ENCODE data around the gene ATP2B2.
A peak's percentile ranks its signal among the peaks of the same experiment; 100 is the strongest.

The ATP2B2 gene

DNA sequence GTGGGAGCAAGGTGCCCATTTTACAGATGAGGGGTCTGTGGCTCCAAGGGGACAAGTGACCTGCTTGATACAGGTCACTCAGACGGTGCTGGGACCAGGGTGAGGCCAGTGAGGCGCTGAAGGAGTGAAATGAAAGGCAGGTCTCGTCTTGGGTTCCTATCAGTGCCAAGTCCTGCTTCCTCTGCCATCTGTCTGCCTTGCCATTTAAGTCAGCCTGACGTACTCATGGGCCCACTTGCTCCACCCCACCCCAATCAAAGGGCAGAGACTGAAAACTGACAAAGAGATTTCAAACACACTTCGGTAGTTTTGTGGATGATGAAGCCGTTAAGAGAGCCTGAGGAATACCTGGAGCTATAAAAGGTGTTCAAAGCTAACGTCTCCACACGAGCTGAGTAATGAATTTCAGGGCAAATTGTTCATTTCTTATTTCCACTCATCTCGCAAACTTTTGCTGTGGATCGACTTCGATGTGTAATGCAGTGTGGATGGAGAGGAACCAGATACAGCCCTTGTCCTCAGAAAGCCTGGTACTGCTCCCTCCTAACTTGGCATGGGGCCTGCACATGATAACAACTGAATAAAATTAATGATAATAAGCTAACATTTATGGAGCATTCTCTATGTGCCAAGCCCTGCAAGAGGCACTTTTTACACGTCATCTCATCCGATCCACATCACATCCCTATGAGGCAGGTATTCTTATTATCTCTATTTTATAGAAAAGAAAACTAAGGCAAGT lies 36.6 kb downstream of the ATP2B2 start:
- DNase-seq, result peak; percentile 31

DNA sequence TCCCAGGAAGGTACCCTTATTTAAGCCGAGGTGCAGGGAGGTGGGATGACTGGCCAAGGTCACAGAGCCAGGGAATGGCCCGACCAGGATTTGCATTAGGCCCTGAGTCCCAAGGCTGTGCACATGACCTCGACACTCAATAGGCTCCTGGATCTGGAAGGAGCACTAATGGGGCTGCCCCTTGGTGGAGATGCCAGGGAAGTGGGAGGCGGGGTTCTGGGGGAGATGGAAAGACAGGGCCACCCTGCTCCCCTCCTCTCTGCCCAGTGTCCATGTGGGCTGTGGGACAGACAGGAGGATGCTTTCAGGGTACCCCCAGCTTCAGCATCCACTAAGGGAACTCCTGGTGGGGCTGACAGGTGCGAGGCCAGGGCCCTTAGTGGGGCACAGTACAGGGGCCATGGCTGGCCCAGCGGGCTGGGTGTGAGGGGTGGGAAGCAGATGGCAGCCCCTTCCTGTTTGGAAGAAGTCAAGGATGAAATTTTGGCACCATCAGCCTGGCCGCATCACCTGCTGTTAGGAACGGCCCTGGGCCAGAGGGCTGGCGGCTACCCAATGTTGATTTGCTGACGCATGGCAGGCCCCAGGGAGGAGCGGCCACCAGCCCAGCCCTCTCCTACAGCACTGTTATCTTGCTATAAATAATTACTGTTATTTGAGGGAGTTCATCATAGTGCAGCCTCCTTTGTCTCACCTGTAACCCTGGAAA lies 37.3 kb downstream of the ATP2B2 start:
- peak; percentile 73 for DNase-seq

DNA sequence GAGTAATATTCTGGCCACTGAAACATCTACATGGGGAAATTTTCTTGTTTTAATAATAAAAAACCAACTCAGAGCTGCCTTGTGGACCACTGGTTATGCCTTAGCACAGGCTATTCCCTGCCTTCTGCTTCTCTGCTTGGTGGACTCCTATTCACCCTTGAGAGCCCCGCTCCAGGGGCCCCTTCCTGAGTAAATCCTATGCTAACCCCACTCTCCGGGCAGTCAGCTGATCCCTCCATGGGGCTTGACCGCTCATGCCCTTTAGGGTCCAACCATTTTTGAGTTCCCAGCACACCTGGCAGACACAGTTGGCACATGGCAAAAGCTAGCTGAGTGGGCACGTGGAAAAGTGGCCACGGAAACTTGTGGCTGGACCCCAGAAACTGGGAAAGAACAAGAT lies 38.2 kb downstream of the ATP2B2 start:
- no peak for DNase-seq

DNA sequence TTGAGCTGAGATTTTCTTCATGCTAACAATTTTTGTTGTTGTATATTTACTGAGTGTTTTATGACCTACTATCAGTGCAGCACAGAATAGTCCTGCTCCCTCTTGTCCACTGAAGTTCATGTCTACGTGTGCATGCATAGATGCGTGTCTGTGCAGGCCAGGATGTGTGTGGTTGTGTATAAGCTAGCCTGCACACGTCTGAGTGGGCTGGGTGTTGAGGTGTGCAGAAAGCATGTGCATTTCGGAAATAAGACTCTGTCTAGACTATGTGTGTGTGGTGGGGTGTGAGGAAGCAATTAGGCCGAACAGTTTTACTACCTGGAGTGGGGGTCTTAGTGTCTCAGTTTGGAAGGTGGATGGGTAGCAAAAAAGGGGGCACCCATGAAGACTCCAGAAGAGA lies 39.2 kb downstream of the ATP2B2 start:
- no peak for DNase-seq

DNA sequence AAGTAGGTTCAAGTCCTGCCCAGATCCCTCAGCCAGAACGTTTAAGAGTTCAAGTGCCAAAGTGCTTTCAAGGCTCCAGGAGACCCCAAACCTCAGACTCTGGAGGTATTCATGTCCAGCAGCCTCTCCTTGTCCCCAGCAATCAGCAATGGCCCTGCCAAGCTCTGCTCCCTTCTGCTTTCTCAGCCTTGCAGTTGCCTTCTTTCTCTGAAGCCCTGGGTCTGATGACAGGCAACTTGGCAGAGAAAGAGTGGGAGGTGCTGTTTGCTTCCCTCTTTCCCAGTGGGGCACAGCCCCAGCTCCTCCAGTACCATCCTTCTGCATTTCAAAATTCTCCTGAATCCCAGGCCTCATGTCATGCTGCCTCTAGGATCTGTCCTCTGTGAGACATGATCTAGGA lies 40.2 kb downstream of the ATP2B2 start:
- DNase-seq, result no peak

DNA sequence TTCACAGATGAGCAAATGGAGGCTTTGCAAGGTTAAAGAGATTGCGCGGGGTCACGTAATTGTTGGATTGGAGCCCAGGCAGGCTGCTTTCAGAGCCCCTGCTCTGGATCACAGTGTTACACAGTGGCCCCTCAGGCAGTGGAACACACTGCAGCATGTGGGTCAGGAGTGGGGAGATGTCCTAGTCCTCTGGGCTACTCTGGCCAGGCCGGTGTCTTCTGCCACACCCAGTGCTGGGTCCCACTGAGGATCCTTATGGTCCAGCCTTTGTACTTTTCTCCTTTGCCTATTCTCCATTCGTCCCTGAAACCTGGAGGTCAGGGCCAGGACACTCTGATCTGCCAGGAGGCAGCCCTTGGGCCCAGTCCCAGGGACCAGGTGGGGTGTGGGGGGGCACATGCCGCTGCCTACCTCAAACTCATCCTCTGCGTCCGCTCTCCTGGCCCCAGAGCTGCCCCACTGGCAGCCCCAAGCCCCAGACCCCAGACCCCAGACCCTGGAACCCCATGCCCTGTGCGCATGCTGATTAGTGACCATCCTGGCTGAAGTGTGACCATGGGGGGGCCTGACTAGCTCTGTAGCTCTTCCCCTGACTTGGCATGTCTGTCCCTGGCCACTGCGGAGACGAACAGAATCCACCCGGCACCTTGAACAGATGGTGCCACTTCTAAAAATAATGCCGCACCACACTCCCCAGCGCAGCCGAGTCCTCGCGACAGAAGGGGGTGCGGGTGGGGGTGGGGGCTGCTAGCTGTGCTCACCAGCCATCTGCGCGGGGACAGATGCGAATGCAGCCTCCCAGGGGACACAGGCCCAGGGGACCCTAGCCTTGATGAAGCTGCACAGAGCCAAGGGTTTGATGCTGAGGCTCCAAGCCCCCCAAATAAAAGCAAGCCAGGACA lies 41.6 kb downstream of the ATP2B2 start:
- no peak for DNase-seq

DNA sequence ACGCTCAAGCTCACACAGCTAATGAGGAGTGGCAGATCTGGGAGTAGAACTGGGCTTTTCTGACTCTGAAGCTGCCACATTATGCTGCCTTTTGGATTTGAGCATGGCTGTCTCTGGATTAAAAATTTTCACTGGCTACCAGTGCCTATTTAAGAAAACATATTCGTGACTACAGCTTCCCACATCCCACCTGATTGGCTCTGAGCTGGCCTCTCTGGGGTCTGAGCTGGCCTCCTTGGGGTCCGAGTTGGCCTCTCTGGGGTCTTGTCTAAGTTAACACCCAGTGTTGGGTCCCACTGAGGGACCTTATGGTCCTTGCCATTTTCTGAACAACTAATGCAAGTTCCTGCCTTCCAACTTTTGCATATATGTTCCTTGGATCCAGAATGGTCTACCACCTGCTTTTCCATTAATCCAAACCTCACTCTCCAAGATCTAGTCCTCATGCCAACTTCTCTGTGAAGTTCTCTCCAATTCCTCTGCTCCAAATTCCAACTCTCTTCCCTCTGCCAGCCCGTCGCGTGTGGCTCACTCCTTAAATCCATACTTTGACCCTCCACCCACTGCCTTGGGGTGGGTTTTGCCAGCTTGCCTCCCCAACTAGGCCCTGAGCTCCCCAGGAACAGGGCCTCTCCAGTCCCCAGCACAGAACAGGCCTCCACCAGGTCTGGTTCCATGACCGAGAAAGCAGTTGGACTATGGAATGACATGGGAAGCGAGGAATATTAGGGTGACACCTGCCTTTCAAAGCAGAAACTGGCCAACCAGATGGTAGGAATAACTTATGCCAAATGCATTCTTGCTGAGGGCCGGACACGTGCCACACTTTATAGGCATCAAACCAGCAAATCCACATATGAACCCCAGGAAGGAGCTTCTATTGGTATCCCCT lies 42.5 kb downstream of the ATP2B2 start:
- DNase-seq, result no peak

DNA sequence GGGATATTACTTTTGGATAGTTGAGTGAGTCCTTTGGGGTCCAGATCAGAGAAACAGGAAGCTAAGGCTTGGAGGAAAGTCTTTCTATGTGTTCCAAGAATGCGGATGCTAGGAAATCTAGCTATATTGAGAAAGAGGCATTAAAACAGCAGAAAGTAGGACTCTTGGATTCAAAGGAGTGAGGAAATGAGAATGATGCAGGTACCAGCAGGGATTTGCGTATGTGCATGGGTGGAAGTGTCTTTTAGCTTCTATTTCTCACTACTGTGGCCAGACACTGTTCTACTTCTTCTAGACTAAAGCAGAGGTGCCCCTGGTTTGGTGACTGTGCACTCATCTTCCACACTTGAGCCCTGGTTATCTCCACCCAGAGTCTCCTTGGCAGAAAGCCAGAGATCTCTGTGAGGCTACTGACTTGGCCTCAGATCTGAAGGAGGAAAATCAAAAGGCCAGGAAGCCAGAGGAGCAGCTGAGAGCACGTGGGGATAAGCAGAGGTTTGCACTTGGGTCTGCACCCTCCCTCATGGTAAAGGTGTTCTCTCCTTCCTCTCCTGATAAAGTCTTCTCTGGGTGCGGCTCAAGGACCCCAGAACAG lies 44.3 kb downstream of the ATP2B2 start:
- DNase-seq, result no peak

DNA sequence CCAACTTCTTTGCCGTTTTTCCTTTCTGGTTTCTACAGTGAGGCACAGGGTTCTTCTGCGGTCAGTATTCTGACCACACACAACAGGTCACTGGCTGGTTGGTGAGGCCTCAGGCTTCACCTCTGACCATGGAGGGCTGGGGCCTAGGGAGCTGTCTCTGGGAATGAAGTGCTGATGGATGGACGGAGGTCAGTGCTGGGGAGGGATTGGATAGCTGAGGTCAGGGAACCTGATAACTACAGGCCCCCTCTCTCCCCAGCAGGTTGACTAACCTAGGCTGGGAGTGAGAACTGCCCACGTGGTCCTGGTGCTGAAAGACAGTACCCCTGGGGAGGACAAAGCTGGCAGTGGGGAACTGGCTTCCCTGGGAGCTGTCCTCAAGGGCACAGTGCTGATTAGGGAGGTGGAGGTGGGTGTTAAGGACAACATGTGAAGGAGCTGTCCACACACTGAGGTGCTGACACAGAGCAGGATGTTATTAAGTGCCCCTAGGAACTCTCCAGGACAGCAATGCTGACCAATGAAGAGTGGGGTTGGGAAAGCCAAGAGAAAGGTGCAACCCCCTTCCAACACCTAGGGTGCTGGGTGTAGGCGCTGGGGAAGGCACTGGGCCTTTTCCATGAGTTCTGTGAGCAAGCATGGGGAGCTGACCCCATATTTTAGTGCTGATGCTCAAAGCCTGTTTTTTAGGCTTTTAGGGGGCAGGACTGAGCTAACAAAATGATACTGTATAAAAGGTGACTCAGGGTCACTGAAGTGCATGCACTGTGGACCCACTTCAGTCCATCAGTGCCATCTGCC lies 45.2 kb downstream of the ATP2B2 start:
- no peak for DNase-seq

DNA sequence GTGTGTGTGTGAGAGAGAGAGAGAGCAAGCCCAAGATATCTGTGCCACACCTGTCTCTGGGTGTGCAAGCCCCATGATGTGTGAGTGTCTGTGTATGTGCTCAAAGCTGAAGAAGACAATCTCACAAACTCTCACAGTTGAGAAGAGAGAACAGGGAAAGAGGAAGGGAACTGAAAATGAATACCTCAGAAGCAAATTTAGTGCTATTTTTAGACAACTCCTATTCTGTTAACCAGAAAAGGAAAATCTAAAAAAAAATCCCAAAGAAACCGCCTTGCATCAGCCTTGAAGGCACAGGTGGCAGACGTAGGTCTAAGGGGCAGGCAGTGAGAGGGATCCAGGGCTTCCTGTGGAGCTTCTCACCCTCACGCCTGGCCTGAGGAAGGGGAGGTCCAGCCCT lies 47.8 kb downstream of the ATP2B2 start:
- no peak for DNase-seq

DNA sequence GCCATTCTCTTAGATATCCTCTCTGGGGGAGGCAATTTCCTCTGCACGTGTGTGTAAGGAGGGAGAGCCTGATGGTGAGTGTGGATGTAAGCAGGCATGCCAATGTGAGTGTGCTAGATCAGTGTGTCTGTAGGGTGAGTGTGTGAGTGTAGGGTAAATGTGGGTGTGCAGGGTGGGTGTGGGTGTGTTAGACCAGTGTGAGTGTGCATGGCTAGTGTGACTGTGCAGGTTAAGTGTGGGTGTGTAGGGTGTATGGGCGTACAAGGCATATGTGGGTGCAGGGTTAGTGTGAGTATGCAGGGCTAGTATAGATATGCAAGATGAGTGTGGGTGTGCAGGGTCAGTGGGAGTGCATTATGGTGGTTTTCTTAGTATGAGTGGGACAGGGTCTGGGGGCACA lies 48.4 kb downstream of the ATP2B2 start:
- no peak for DNase-seq

DNA sequence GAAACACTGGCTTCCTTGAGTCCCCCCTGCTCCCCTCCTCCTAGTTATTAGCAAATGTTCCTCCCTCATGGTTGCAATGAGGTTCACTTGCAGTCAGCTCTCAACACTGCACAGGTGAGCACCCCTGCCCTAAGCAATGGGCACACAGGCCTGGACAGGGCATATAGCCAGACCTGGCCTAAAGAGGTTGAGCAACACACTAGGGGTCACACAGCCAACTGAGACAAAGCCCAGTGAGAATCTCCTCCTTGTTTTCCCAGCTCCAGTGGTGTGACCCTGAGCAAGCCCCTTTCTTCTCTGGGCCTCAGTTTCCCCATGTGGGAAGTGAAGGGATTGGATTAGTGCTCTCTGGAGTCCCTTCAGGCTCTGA lies 49.9 kb downstream of the ATP2B2 start:
- no peak for DNase-seq

DNA sequence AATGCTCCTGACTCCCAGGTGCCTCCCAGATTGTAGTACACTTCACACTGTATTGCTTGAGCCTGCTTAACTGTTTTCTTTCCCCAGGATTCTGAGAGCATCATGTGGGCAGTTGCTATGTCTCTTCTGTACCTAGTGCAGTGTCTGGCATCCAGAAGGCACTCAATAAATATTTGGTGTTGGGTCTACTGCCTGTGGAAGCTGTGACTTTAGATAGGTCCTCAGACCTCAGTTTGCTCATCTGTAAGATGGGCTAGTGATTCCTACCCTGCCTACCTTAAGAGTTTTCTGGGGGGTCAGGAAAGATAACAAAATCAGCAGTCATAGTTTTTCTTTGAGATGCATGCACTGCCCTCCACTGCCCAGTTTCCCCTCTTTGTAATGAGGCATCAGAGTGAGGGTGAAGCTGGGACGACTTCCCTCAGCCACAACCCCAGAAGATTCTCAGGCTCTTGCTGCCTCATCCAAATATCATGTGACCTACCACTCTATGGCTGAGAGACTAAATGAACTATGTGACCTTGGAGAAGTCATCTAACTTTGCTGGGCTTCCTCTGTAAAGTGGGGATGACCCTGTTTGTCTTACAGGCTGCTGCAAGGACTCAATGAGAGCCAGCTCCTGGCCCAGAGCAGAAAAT lies 50.4 kb downstream of the ATP2B2 start:
- no peak for DNase-seq

DNA sequence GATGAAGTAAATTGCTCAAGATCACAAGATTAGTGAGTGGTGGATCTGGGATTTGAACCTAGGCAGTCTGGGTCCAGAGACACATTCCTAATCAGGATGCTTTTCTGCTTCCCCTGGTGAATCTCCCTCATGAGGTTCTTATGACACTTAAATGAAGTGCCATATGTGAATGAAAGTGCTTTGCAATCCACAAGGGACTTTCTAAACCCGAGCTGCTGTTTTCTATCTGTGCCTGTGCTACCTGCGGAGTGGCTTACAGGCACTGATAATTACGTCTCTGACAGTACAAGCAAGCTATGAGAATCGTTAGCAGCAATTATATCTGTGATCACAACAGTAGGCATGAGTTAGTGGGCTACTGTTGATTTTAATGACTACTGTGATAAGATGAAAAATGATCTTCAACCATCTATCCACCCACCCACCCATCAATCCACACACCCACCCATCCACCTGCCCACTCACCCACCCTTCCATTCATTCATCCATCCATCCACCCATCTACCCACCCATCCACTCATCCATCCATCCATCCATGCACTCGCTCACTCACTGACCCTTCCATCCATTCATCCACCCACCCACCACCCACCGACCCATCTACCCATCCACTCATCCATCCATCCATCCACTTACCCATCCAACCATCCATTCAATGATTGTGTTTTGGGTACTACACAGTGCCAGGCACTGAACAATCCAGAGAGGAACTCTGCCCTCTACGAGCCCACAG lies 51.8 kb downstream of the ATP2B2 start:
- no peak for DNase-seq

DNA sequence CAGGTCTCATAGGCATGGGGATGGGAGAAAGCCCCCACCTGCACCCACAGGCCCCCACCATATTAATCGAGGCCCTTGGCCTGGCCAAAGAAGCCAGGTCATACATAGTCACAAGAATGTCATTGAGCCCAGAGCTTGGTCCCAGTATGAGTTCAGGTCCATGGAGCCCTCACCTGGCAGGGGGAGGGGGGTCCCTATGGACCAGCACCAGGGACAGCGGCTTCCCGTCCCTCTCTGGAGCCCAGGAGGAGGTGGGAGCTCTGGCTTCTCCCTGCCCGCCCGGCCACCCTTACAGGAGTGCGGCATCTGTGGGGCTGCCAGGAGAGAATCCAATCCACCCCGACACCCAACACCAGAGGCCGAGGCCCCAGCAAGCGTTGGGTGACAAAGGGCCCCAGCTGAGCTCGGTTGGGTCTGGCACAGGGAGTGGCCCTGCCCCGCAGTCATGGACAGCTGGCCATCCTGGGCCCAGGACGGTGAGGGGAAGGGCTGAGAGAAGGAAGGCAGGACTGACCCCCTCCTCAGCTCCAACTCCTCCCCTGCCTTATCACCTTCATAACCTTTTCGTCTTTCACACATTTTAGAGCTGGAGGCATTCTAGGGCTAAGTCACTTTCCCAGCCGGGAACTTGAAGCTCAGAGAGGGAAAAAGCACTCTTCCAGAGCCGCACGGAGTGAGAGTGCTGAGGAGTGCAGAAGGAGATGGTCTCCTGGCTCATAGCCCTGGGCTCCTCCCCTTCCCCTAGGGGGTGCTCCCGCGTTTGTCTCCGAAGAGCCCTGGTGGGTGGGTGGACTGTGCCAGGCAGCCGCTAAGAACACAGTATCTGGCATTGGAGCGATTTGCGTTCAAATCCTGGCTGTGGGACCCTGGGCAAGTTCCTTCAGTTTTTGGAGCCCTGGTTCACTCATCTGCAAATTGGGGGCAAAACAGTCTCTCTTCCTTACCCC lies 54.6 kb downstream of the ATP2B2 start:
- DNase-seq, result no peak

DNA sequence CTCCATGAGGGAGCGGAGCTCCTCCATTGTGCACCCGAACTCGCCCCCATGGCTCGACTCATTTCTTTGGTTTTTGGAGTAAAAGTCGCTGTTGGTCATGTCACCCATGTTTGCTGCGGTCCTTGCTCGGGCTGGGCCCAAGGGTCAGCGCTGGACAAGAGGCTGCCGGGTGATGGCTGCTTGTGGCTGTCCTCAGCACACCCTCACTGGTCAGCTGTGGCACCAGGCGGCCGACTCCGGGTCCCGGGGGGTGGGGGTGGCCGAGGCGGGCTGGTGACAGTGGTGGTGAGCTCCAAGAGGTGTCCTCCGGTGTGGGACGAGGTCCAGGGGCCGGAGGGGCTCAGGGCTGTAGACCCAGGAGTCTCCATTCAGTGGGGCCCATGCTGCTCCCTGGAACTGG lies 56.0 kb downstream of the ATP2B2 start:
- DNase-seq, result no peak

DNA sequence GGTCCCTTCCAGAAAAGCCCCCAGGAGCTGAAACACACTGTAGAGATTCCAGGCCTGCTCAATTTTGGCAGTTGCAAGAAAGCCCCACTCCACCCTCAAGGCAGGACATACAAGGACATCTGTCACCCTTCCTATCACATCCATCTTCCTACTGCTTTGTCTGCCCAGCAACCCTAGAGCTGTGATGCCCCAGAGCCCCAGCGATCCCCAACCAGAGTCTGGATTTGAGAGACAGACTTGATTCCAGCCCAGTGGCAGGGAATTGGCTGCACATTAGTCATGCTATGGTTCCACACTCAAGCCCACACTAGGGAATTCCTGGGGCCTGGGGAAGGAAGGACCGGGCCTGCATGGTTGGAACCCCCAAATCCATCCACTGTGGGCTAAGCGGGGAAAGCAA lies 56.8 kb downstream of the ATP2B2 start:
- no peak for DNase-seq

DNA sequence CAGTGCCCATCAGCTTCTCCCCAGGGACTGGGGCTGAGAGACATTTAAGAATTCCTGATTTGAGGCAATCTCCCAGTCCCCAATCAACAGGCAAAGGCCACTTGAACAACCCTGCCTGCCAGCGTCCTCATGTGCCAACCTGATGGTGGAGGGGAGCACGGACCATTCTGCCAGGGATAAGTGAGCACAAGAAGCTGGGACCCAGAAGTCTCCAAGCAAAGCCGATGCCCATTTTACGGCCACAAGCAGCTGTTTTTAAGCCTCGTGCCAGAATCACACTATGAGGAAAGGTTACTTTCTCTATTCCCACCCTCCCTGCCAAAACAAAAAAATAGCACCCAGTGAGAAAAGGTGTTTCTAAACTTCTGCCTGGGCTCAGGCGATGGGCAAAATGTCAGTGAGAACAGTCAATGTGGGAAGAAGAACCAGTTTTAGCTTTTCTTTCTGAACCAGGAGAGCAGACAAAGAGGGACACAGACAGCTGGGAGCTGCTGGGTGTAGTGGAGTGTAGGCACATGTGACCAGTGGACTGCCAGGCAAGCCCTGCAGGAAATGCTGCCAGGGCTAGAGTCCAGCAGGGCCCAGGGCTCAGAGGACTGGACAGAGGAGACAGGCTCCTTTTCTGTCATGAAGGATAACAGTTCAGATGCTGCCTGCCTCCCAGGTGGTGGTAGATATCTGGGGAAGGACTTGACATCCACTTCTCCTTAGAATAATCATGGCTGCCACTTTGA lies 57.7 kb downstream of the ATP2B2 start:
- DNase-seq, result no peak

Measured in NCI-H1105 treated with DMSO at 0.1 percent for 48 hours (cell line).